K562 (cell line): ENCODE data around the gene DNAJC9. TPM values are rescaled to one million over a fixed set of nuclear protein-coding genes. Genes with fewer than 3 reads are reported as not detected.
A peak's percentile ranks its signal among the peaks of the same experiment; 100 is the strongest.

Experiments
- ELF1 ChIP-seq: fragments of 200-800 bp; sonication (Bioruptor generic); IDR thresholded peaks from 2 replicates; pipeline ENCODE4 v1.6.1; 2016; ENCODE audit warnings: missing genetic modification characterization, missing compliant biosample characterization
- KAT7 ChIP-seq: sonication (generic); formaldehyde crosslinking; IDR thresholded peaks from 2 replicates; pipeline ENCODE4 v1.8.0; 2022; ENCODE audit warnings: missing genetic modification reagents, mild to moderate bottlenecking, borderline replicate concordance
- KDM4B ChIP-seq, 2 experiments: fragments of 450-650 bp in 1 of 2; sonication (generic) in 1 of 2; IDR thresholded peaks; 2 replicates each; pipeline ENCODE4 v1.6.1; 2016 to 2017; ENCODE audit warnings: borderline replicate concordance in 2 of 2, antibody characterized with exemption in 1 of 2, low read depth in 1 of 2, mild to moderate bottlenecking in 1 of 2
- MAFK ChIP-seq: IDR thresholded peaks from 2 replicates; pipeline ENCODE4 v1.6.1; 2011; ENCODE audit warnings: low read length, improper control_type of control experiment
- RAD21 ChIP-seq, 2 experiments: fragments of 250-450 bp in 1 of 2; fragments of 450-650 bp in 1 of 2; sonication (Bioruptor Pico) in 1 of 2; formaldehyde crosslinking in 1 of 2; IDR thresholded peaks in 1 of 2; conservative IDR thresholded peaks in 1 of 2; 2 replicates each; pipeline versions ENCODE4 v1.4.0 to v1.8.0; 2020 to 2022; ENCODE audit warnings: mild to moderate bottlenecking in 2 of 2, moderate library complexity in 1 of 2
- RB1 ChIP-seq: fragments of 450-650 bp; IDR thresholded peaks from 2 replicates; pipeline ENCODE4 v1.6.1; 2017; ENCODE audit warnings: low read depth, mild to moderate bottlenecking
- RBM34 ChIP-seq: fragments of 200-400 bp; formaldehyde crosslinking; IDR thresholded peaks from 2 replicates; pipeline ENCODE4 v1.6.1; 2018; ENCODE audit warnings: low read length, borderline replicate concordance; ENCODE audit not compliant: insufficient read depth
- SMC3 ChIP-seq: conservative IDR thresholded peaks from 2 replicates; pipeline ENCODE4 v1.6.1; 2011; ENCODE audit warnings: low read depth, low read length, improper control_type of control experiment; ENCODE audit not compliant: insufficient read depth
- TEAD1 ChIP-seq, 2 experiments: fragments of 450-650 bp in 1 of 2; sonication (generic) in 1 of 2; formaldehyde crosslinking; IDR thresholded peaks; 2 replicates each; pipeline versions ENCODE4 v1.4.0 to v1.8.0; 2020 to 2022; ENCODE audit warnings: mild to moderate bottlenecking in 2 of 2, missing genetic modification reagents in 1 of 2
- ZNF143 ChIP-seq: sonication (generic); formaldehyde crosslinking; IDR thresholded peaks from 2 replicates; pipeline ENCODE4 v1.9.0; 2022; ENCODE audit warnings: mild to moderate bottlenecking, missing genetic modification reagents
- ZNF354B ChIP-seq: fragments of 250-450 bp; sonication (Bioruptor Pico); IDR thresholded peaks from 2 replicates; pipeline ENCODE4 v1.4.0; 2020
- polyA plus RNA-seq, 8 experiments: library from polyadenylated mRNA; depleted of rRNA in 4 of 8; stranded (reverse) in 5 of 8; unstranded in 3 of 8; fragments of >200 nt; fragmentation: Nextera tagmentation in 2 of 8; fragmentation: Illumina TruSeq in 1 of 8; extraction: Ambion mirVana in 2 of 8; extraction: Trizol in 1 of 8; gene quantifications; 2 replicates each; pipeline versions ENCODE4 v1.2.1 to v1.2.3, GENCODE V29; 2011 to 2014; ENCODE audit warnings: inconsistent platforms in 1 of 8, missing spikeins in 1 of 8
- total RNA-seq, 7 experiments: library from RNA; depleted of rRNA in 6 of 7; stranded (reverse); fragments of >200 nt in 6 of 7; fragmentation: Illumina TruSeq in 2 of 7; extraction: Trizol in 2 of 7; gene quantifications; 2 replicates each; pipeline versions ENCODE4 v1.2.1 to v1.2.3, GENCODE V29; 2011 to 2021; ENCODE audit warnings: low replicate concordance in 1 of 7
- TF ChIP-seq, protein P1 (sequence below): fragments of 450-650 bp; IDR thresholded peaks from 2 replicates; pipeline ENCODE4 v1.6.1; 2018; ENCODE audit not compliant: partially characterized antibody
- TF ChIP-seq, protein P2 (sequence below), 2 experiments: fragments of 450-650 bp; IDR thresholded peaks; 2 replicates each; pipeline ENCODE4 v1.6.1; 2016; ENCODE audit warnings: mild to moderate bottlenecking in 2 of 2, borderline replicate concordance in 1 of 2, low read depth in 1 of 2, moderate library complexity in 1 of 2

The DNAJC9 gene
- total and polyA plus RNA-seq, 9 of the 15 experiments (the other 6 are each of a cell fraction or from before 2014, with no cell fraction given), result 66.7 to 133 (median 102) TPM

DNA sequence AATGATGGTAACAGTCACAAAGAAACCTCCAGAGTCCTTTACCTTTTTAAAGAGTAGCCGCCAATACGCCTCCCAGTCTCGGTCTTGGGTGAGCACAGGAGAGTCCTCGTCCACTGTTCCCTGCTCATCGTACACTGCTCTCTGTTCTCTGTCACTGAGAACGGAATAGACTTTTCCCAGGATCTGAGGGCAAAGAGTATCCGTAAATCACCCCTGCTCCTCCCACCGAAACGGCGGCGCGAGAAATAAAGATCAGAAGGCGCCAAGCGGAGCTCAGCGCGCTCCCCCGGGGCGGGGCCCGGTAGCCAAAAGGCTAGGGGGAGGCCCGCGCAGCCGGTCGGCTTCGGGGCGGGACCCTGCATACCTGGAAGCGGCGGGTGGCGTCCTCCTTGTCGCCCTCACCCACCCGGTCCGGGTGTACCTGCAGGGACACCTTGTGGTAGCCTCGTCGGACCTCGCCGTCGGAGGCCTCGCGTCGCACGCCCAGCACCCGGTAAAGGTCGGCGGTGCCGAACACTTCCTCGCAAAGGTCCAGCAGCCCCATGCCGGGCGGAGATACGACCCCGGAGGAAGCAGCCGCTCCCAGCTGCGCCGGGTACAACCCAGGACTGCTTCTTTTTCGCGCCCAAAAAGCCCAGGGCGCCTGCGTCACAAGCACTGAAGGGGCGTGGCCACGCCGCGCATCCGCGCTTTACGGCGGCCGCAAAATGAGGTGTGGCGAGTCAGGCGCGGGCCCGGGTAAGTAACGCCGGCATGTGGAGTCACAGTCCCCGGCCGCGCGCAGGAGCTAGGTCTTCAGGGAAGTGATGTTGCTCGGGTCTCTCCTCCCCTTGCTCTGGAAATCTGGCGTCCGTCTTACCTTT, at the start of gene DNAJC9 (continued):
- TF ChIP-seq MAFK (0 out of 2 replicates have a peak, but pooled peaks have one; percentile 4), SMC3 (0 out of 2 replicates have a peak, but pooled peaks have one; percentile 17), ZNF143 (CRISPR knock-in tag) (peak; percentile 49; the same call in 1 of the 2 replicates), KAT7 (CRISPR knock-in tag) (peak; percentile 81; the same call in 1 of the 2 replicates), KDM4B (IDR thresholded peaks at IDR 0.05; ENCODE audit: borderline replicate concordance in 2 of 2, low read depth in 1 of 2) (peak in 1 of 2 experiments; percentile 68; a peak in 1 of 4 replicates), RBM34 (peak; percentile 87; the same call in 1 of the 2 replicates), TEAD1 (CRISPR knock-in tag; IDR thresholded peaks at IDR 0.05) (peak; percentile 58 to 98; a peak in 3 of 4 replicates), ELF1 (tag) (peak; percentile 42; the same call in 1 of the 2 replicates), RAD21 (CRISPR knock-in tag; conservative IDR thresholded peaks at IDR 0.05 in 1 of 2, IDR thresholded peaks at IDR 0.05 in 1 of 2) (peak in 1 of 2 experiments; percentile 3; a peak in 3 of 4 replicates), RB1 (peak; percentile 100), ZNF354B (CRISPR knock-in tag) (no peak)
- TF ChIP-seq, protein P1, sequence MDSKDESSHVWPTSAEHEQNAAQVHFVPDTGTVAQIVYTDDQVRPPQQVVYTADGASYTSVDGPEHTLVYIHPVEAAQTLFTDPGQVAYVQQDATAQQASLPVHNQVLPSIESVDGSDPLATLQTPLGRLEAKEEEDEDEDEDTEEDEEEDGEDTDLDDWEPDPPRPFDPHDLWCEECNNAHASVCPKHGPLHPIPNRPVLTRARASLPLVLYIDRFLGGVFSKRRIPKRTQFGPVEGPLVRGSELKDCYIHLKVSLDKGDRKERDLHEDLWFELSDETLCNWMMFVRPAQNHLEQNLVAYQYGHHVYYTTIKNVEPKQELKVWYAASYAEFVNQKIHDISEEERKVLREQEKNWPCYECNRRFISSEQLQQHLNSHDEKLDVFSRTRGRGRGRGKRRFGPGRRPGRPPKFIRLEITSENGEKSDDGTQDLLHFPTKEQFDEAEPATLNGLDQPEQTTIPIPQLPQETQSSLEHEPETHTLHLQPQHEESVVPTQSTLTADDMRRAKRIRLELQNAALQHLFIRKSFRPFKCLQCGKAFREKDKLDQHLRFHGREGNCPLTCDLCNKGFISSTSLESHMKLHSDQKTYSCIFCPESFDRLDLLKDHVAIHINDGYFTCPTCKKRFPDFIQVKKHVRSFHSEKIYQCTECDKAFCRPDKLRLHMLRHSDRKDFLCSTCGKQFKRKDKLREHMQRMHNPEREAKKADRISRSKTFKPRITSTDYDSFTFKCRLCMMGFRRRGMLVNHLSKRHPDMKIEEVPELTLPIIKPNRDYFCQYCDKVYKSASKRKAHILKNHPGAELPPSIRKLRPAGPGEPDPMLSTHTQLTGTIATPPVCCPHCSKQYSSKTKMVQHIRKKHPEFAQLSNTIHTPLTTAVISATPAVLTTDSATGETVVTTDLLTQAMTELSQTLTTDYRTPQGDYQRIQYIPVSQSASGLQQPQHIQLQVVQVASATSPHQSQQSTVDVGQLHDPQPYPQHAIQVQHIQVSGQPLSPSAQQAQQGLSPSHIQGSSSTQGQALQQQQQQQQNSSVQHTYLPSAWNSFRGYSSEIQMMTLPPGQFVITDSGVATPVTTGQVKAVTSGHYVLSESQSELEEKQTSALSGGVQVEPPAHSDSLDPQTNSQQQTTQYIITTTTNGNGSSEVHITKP, result peak; percentile 83
- TF ChIP-seq, protein P2, sequence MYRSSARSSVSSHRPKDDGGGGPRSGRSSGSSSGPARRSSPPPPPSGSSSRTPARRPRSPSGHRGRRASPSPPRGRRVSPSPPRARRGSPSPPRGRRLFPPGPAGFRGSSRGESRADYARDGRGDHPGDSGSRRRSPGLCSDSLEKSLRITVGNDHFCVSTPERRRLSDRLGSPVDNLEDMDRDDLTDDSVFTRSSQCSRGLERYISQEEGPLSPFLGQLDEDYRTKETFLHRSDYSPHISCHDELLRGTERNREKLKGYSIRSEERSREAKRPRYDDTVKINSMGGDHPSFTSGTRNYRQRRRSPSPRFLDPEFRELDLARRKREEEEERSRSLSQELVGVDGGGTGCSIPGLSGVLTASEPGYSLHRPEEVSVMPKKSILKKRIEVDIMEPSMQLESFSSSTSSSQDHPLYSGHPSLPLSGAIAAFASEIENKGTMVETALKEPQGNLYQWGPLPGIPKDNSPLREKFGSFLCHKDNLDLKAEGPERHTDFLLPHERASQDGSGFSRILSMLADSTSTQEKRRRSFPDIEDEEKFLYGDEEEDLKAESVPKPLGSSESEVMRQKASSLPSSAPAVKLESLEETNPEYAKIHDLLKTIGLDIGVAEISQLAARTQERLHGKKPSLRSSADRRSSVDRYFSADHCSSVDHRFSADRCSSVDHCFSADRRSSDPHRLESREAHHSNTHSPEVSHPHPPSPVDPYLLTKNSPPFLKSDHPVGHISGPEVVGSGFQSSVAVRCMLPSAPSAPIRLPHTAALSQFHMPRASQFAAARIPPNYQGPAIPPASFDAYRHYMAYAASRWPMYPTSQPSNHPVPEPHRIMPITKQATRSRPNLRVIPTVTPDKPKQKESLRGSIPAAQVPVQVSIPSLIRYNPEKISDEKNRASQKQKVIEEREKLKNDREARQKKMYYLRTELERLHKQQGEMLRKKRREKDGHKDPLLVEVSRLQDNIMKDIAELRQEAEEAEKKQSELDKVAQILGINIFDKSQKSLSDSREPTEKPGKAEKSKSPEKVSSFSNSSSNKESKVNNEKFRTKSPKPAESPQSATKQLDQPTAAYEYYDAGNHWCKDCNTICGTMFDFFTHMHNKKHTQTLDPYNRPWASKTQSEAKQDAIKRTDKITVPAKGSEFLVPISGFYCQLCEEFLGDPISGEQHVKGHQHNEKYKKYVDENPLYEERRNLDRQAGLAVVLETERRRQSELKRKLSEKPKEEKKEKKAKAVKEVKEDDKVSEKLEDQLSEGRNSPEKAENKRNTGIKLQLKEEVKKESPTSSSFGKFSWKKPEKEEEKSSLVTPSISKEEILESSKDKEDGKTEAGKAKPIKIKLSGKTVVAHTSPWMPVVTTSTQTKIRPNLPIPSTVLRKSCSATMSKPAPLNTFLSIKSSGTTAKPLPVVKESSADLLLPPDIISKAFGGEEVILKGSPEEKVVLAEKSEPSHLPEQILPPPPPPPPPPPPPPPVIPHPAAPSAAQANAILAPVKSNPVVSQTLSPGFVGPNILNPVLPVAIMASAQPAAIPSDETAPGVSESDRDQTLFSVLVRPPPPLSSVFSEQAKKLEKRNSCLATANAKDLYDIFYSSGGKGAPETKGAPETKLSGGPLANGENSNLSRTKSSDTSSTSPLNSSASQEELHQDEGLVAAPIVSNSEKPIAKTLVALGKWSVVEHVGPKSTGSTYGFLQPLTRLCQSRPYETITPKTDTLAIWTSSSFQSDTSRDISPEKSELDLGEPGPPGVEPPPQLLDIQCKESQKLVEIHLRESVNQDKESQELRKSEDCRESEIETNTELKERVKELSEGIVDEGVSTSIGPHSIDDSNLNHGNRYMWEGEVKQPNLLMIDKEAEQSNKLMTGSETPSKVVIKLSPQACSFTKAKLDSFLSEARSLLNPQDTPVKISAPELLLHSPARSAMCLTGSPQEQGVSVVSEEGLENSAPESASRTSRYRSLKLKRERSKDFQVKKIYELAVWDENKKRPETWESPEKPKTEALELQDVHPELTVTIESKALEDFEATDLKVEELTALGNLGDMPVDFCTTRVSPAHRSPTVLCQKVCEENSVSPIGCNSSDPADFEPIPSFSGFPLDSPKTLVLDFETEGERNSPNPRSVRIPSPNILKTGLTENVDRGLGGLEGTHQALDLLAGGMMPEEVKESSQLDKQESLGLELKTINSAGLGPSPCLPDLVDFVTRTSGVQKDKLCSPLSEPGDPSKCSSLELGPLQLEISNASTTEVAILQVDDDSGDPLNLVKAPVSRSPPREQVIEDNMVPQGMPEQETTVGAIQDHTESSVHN (IDR thresholded peaks at IDR 0.05; ENCODE audit: borderline replicate concordance in 1 of 2, low read depth in 1 of 2), result no peak
